Measurements from ENCODE around the gene ZDHHC19. TPM values are rescaled to one million over a fixed set of nuclear protein-coding genes. Genes with fewer than 3 reads are reported as not detected.
"Not testable (repeated sequence)": the region's sequence is repeated elsewhere in the genome, so short reads cannot be mapped to it uniquely, and the experiment has no call there.

Gene ZDHHC19
- total RNA-seq, 5 donors from 2014 or later (not counting 1 experiment from before 2014, with no cell fraction given), result 0.49 to 0.54 TPM; not detected in 3

GRCh38 chr3:196177967-196178366 is 33.2 kb downstream of the ZDHHC19 start:
- H3K36me3 Mint-ChIP-seq, result no peaks in the 10 kb centered on the region
- H3K9me3 Mint-ChIP-seq, result no peaks in the 10 kb centered on the region
- Histone ChIP-seq H3K4me1 (ENCODE audit: control insufficient read depth in 1 of 2, extremely low read depth in 1 of 2, insufficient read depth in 2 of 2, low read length in 2 of 2) (peaks cover 21 to 49% of the 10 kb centered on the region in 2 experiments), H3K27ac (ENCODE audit: low read length) (no peak overlapping the region), H3K9me3 (no peaks in the 10 kb centered on the region), H3K4me3 (ENCODE audit: control insufficient read depth in 1 of 2, extremely low read depth in 1 of 2, low read length in 1 of 2) (no peak overlapping the region), H3K36me3 (ENCODE audit: control insufficient read depth in 2 of 2, extremely low read depth in 1 of 2, insufficient read depth in 1 of 2, low read length in 1 of 2) (no peaks in the 10 kb centered on the region), H3K27me3 (replicated peaks in 1 of 2; ENCODE audit: control insufficient read depth in 2 of 2, extremely low read depth in 1 of 2, insufficient read depth in 2 of 2, low read length in 1 of 2) (no peaks in the 10 kb centered on the region)
- peaks cover 26 to 47% (median 41%) of the 10 kb centered on the region in 3 donors for H3K4me1 Mint-ChIP-seq
- CTCF ChIA-PET, result no interaction called here
- WGBS (ENCODE audit: insufficient coverage), result 90% methylated on average over 2 of the region's 4 CpGs
- no peak for ATAC-seq (replicated peaks in 1 of 4)
- no peak for DNase-seq
- H3K27ac Mint-ChIP-seq, result peak overlapping the region; percentile 88 to 89
- POLR2A ChIA-PET, result interaction anchor here in 1 of 2 donors (0.6 kb wide), 1 partner anchor 92 kb away, joined by 3 read pairs; no protein-coding TSS in a partner anchor
- no peak overlapping the region for H3K4me3 Mint-ChIP-seq
- H3K27me3 Mint-ChIP-seq, result no peaks in the 10 kb centered on the region

DNA sequence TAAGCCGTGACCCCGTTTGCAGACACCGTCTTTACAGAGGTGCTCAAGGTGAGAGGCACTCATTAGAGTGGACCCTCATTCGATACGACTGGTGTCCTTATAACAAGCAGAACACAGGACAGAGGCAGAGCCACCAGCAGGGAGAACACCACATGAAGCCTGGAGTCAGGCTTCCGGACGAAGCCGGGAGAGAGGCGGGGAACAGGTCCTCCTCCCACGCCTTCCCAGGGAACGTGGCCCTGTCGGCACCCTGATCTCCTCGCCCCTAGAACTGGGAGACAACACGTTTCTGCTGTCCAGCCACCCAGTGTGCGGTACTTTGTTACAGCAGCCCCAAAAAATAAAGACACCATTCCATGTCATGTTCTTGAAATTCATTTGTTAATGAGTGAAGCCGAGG is 33.6 kb downstream of the ZDHHC19 start:
- H3K27me3 ChIP-seq (replicated peaks in 1 of 2; ENCODE audit: control insufficient read depth in 2 of 2, extremely low read depth in 1 of 2, insufficient read depth in 2 of 2, low read length in 1 of 2), result no peaks in the 10 kb centered on the region
- no peaks in the 10 kb centered on the region for H3K36me3 ChIP-seq (ENCODE audit: control insufficient read depth in 2 of 2, extremely low read depth in 1 of 2, insufficient read depth in 1 of 2, low read length in 1 of 2)
- H3K27ac ChIP-seq (ENCODE audit: low read length), result no peak overlapping the region
- Mint-ChIP-seq H3K4me3 (no peak overlapping the region), H3K27ac (peak overlapping the region; percentile 88 to 89), H3K4me1 (peaks cover 26 to 44% (median 37%) of the 10 kb centered on the region in 3 donors), H3K27me3 (no peaks in the 10 kb centered on the region), H3K36me3 (no peaks in the 10 kb centered on the region), H3K9me3 (no peaks in the 10 kb centered on the region)
- H3K9me3 ChIP-seq, result no peaks in the 10 kb centered on the region
- no peak for DNase-seq
- no peak for ATAC-seq (replicated peaks in 1 of 4)
- POLR2A ChIA-PET, result no interaction called here
- H3K4me3 ChIP-seq (ENCODE audit: control insufficient read depth in 1 of 2, extremely low read depth in 1 of 2, low read length in 1 of 2), result no peak overlapping the region
- H3K4me1 ChIP-seq (ENCODE audit: control insufficient read depth in 1 of 2, extremely low read depth in 1 of 2, insufficient read depth in 2 of 2, low read length in 2 of 2), result peaks cover 21 to 45% of the 10 kb centered on the region in 2 experiments
- CTCF ChIA-PET, result no interaction called here
- WGBS (ENCODE audit: insufficient coverage), result 99% methylated on average over 12 of the region's 16 CpGs

DNA sequence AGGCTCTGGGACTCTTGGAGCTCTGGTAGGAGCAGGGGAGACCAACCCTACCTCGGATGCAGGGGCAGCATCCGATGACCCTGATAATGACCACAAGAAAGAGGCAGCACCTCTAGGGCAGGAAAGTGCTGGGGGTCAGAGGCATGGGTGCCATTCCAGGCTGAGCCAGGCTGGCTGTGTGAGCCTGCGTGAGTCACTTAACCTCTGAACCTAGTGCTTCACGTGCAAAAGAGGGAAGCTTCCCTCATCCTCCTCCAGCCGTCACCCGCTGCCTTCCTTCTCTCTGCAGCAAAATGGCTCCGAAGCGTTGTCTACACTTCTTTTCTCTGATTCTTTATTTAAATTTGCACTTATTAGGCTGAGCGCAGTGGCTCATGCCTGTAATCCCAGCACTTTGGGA is 35.5 kb downstream of the ZDHHC19 start:
- 86% methylated on average over 4 of the region's 9 CpGs for WGBS (ENCODE audit: insufficient coverage)
- H3K36me3 Mint-ChIP-seq, result no peaks in the 10 kb centered on the region
- Histone ChIP-seq H3K4me1 (ENCODE audit: control insufficient read depth in 1 of 2, extremely low read depth in 1 of 2, insufficient read depth in 2 of 2, low read length in 2 of 2) (peaks cover 16 to 26% of the 10 kb centered on the region in 2 experiments), H3K27me3 (replicated peaks in 1 of 2; ENCODE audit: control insufficient read depth in 2 of 2, extremely low read depth in 1 of 2, insufficient read depth in 2 of 2, low read length in 1 of 2) (no peaks in the 10 kb centered on the region), H3K4me3 (ENCODE audit: control insufficient read depth in 1 of 2, extremely low read depth in 1 of 2, low read length in 1 of 2) (no peak overlapping the region), H3K36me3 (ENCODE audit: control insufficient read depth in 2 of 2, extremely low read depth in 1 of 2, insufficient read depth in 1 of 2, low read length in 1 of 2) (no peaks in the 10 kb centered on the region), H3K9me3 (no peaks in the 10 kb centered on the region), H3K27ac (ENCODE audit: low read length) (no peak overlapping the region)
- no peaks in the 10 kb centered on the region for H3K27me3 Mint-ChIP-seq
- peaks cover 0 to 2% (median 0%) of the 10 kb centered on the region in 3 donors for H3K9me3 Mint-ChIP-seq
- ChIA-PET POLR2A (no interaction called here), CTCF (no interaction called here)
- H3K4me3 Mint-ChIP-seq, result no peak overlapping the region
- H3K4me1 Mint-ChIP-seq, result peaks cover 16 to 26% (median 21%) of the 10 kb centered on the region in 3 donors
- H3K27ac Mint-ChIP-seq, result no peak overlapping the region
- ATAC-seq (replicated peaks in 1 of 4), result no peak
- no peak for DNase-seq

GRCh38 chr3:196175116-196175625 is 36.0 kb downstream of the ZDHHC19 start:
- Mint-ChIP-seq H3K27ac (no peak overlapping the region), H3K9me3 (peaks cover 0 to 3% (median 0%) of the 10 kb centered on the region in 3 donors), H3K36me3 (no peaks in the 10 kb centered on the region), H3K4me1 (peaks cover 15 to 22% (median 21%) of the 10 kb centered on the region in 3 donors), H3K4me3 (no peak overlapping the region), H3K27me3 (no peaks in the 10 kb centered on the region)
- H3K4me3 ChIP-seq (ENCODE audit: control insufficient read depth in 1 of 2, extremely low read depth in 1 of 2, low read length in 1 of 2), result no peak overlapping the region
- peaks cover 13 to 21% of the 10 kb centered on the region in 2 experiments for H3K4me1 ChIP-seq (ENCODE audit: control insufficient read depth in 1 of 2, extremely low read depth in 1 of 2, insufficient read depth in 2 of 2, low read length in 2 of 2)
- H3K36me3 ChIP-seq (ENCODE audit: control insufficient read depth in 2 of 2, extremely low read depth in 1 of 2, insufficient read depth in 1 of 2, low read length in 1 of 2), result no peaks in the 10 kb centered on the region
- no peak for DNase-seq
- no peak for ATAC-seq (replicated peaks in 1 of 4)
- POLR2A ChIA-PET, result no interaction called here
- H3K27me3 ChIP-seq (replicated peaks in 1 of 2; ENCODE audit: control insufficient read depth in 2 of 2, extremely low read depth in 1 of 2, insufficient read depth in 2 of 2, low read length in 1 of 2), result no peaks in the 10 kb centered on the region
- no peaks in the 10 kb centered on the region for H3K9me3 ChIP-seq
- CTCF ChIA-PET, result no interaction called here
- 93% methylated on average over 8 of the region's 19 CpGs for WGBS (ENCODE audit: insufficient coverage)
- H3K27ac ChIP-seq (ENCODE audit: low read length), result no peak overlapping the region

DNA sequence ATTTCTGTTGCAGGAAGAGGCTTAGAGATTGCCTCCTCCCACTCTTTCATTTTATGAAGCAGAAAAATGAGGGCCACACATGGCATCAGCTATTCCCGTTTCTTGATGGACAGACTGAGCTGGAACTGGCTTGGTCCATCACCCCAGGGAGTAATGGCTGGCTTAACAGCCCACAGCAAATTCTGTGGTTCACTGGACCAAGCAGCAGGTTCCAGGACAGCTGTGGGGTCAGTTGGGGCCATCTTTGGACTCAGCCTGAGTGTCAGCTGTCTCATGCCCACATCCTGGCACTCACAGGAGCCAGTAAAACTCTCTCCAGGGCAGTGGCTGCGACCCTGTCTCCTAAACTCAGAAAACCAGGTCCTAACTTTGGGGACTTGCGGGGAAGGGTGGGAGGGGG is 36.5 kb downstream of the ZDHHC19 start:
- CTCF ChIA-PET, result no interaction called here
- ATAC-seq (replicated peaks in 1 of 4), result no peak

DNA sequence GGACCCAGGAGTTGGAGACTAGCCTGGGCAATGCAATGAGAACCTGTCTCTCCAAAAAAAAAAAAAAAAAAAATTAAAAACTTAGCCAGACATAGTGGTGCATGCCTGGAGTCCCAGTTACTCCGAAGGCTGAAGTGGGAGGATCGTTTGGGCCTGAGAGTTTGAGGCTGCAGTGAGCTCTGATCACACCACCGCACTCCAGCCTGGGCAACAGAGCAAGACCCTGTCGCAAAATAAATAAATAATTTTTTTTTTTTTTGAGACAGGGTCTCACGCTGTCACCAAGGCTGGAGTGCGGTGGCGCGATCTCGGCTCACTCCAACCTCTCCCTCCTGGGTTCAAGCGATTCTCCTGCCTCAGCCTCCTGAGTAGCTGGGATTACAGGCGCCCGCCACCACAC is 40.9 kb downstream of the ZDHHC19 start:
- H3K27ac ChIP-seq (ENCODE audit: low read length); H3K9me3 Mint-ChIP-seq; H3K4me1 Mint-ChIP-seq; H3K4me1 ChIP-seq (ENCODE audit: control insufficient read depth in 1 of 2, extremely low read depth in 1 of 2, insufficient read depth in 2 of 2, low read length in 2 of 2); H3K9me3 ChIP-seq; H3K36me3 ChIP-seq (ENCODE audit: control insufficient read depth in 2 of 2, extremely low read depth in 1 of 2, insufficient read depth in 1 of 2, low read length in 1 of 2); H3K36me3 Mint-ChIP-seq; H3K27me3 ChIP-seq (replicated peaks in 1 of 2; ENCODE audit: control insufficient read depth in 2 of 2, extremely low read depth in 1 of 2, insufficient read depth in 2 of 2, low read length in 1 of 2); ATAC-seq (replicated peaks in 1 of 4); H3K4me3 Mint-ChIP-seq; H3K27ac Mint-ChIP-seq; DNase-seq; H3K4me3 ChIP-seq (ENCODE audit: control insufficient read depth in 1 of 2, extremely low read depth in 1 of 2, low read length in 1 of 2); POLR2A ChIA-PET; H3K27me3 Mint-ChIP-seq; CTCF ChIA-PET: not testable (repeated sequence)
- WGBS (ENCODE audit: insufficient coverage), result 100% methylated on average over 2 of the region's 12 CpGs

More for the DNA sequence above, 36.5 kb downstream of the ZDHHC19 start:
- Mint-ChIP-seq H3K27me3 (no peaks in the 10 kb centered on the region), H3K27ac (no peak overlapping the region), H3K36me3 (no peaks in the 10 kb centered on the region), H3K4me1 (peaks cover 10 to 17% (median 15%) of the 10 kb centered on the region in 3 donors), H3K4me3 (no peak overlapping the region), H3K9me3 (peaks cover 0 to 3% (median 0%) of the 10 kb centered on the region in 3 donors)
- POLR2A ChIA-PET, result no interaction called here
- no peaks in the 10 kb centered on the region for H3K27me3 ChIP-seq (replicated peaks in 1 of 2; ENCODE audit: control insufficient read depth in 2 of 2, extremely low read depth in 1 of 2, insufficient read depth in 2 of 2, low read length in 1 of 2)
- no peaks in the 10 kb centered on the region for H3K9me3 ChIP-seq
- WGBS (ENCODE audit: insufficient coverage), result 83% methylated on average over 1 of the region's 3 CpGs
- H3K27ac ChIP-seq (ENCODE audit: low read length), result no peak overlapping the region
- peaks cover 8 to 16% of the 10 kb centered on the region in 2 experiments for H3K4me1 ChIP-seq (ENCODE audit: control insufficient read depth in 1 of 2, extremely low read depth in 1 of 2, insufficient read depth in 2 of 2, low read length in 2 of 2)
- no peak for DNase-seq
- no peaks in the 10 kb centered on the region for H3K36me3 ChIP-seq (ENCODE audit: control insufficient read depth in 2 of 2, extremely low read depth in 1 of 2, insufficient read depth in 1 of 2, low read length in 1 of 2)
- H3K4me3 ChIP-seq (ENCODE audit: control insufficient read depth in 1 of 2, extremely low read depth in 1 of 2, low read length in 1 of 2), result no peak overlapping the region

DNA sequence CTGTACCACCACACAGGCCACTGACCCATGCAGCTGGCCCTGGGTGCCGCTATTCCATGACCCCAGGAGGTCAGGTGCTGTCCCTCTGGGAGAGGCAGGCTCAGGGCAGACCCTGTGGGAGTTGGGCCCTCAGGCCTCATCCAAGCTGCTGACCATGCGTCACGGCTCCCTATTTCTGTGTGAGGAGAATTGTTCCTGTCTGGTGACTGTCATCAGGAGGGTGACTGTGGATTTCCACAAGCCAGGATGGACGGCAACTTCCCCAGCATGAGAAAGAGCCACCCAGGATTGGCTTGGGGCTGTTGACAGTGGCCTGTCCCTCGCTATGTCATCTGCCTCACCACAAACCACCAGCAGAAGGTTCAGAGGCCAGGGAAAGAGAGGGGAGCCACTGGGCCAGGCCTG is 41.4 kb downstream of the ZDHHC19 start:
- Mint-ChIP-seq H3K36me3 (no peaks in the 10 kb centered on the region), H3K9me3 (peaks cover 0 to 3% (median 0%) of the 10 kb centered on the region in 3 donors), H3K4me1 (peaks cover 0 to 4% (median 1%) of the 10 kb centered on the region in 3 donors), H3K27ac (no peak overlapping the region), H3K4me3 (no peak overlapping the region), H3K27me3 (no peaks in the 10 kb centered on the region)
- 100% methylated on average over 1 of the region's 5 CpGs for WGBS (ENCODE audit: insufficient coverage)
- no peak overlapping the region for H3K4me3 ChIP-seq (ENCODE audit: control insufficient read depth in 1 of 2, extremely low read depth in 1 of 2, low read length in 1 of 2)
- ATAC-seq (replicated peaks in 1 of 4) (no peak), DNase-seq (no peak)
- H3K36me3 ChIP-seq (ENCODE audit: control insufficient read depth in 2 of 2, extremely low read depth in 1 of 2, insufficient read depth in 1 of 2, low read length in 1 of 2), result no peaks in the 10 kb centered on the region
- ChIA-PET POLR2A (no interaction called here), CTCF (no interaction called here)
- no peak overlapping the region for H3K27ac ChIP-seq (ENCODE audit: low read length)
- H3K4me1 ChIP-seq (ENCODE audit: control insufficient read depth in 1 of 2, extremely low read depth in 1 of 2, insufficient read depth in 2 of 2, low read length in 2 of 2), result peaks cover 0 to 6% of the 10 kb centered on the region in 2 experiments
- no peaks in the 10 kb centered on the region for H3K9me3 ChIP-seq
- no peaks in the 10 kb centered on the region for H3K27me3 ChIP-seq (replicated peaks in 1 of 2; ENCODE audit: control insufficient read depth in 2 of 2, extremely low read depth in 1 of 2, insufficient read depth in 2 of 2, low read length in 1 of 2)
